IMR-90 (cell line): ENCODE measurements around the gene LPXN. TPM values are rescaled to one million over a fixed set of nuclear protein-coding genes. Genes with fewer than 3 reads are reported as not detected.
A peak's percentile ranks its signal among the peaks of the same experiment; 100 is the strongest.

Experiments used
- ATAC-seq: fragments of 200-7000 bp; cut with Tn5 transposase; 2 replicates; pipeline ENCODE4 v1.9.1; 2020; ENCODE audit warnings: low read depth, mild to moderate bottlenecking, moderate library complexity
- BruUV-seq: library from RNA; stranded (reverse); fragments of 400-500 nt; replicated peaks from 2 replicates; lab custom pipeline; 2021; lab: Mats Ljungman, UMichigan
- CTCF ChIA-PET: fragments of 300-600 bp; formaldehyde crosslinking; extraction: SDS; loops from one replicate; lab custom pipeline; 2021; ENCODE audit warnings: antibody characterized with exemption; lab: Yijun Ruan, JAX
- POLR2A ChIA-PET: fragments of 300-600 bp; sonication (Branson Sonifier 250); formaldehyde crosslinking; loops from one replicate; lab custom pipeline; 2022; ENCODE audit warnings: antibody characterized with exemption; ENCODE audit not compliant: unreplicated experiment; lab: Charles Lee
- DNase-seq: peaks from one replicate; pipeline ENCODE4 v3.0.0; 2013
- H2AFZ ChIP-seq: replicated peaks from 2 replicates; pipeline ENCODE3; 2013; ENCODE audit warnings: low read length, mild to moderate bottlenecking; ENCODE audit not compliant: poor library complexity
- H2AK5ac ChIP-seq: 2 replicates; pipeline ENCODE4 v1.6.1; 2013; ENCODE audit warnings: low read depth, low read length, inconsistent platforms
- H2AK9ac ChIP-seq: replicated peaks from 2 replicates; pipeline ENCODE3; 2013; ENCODE audit warnings: mild to moderate bottlenecking, low read depth, low read length, moderate library complexity; ENCODE audit not compliant: poor library complexity
- H2BK120ac ChIP-seq: 2 replicates; pipeline ENCODE4 v1.6.1; 2013; ENCODE audit warnings: low read depth, low read length, inconsistent platforms
- H2BK15ac ChIP-seq: 3 replicates; pipeline ENCODE4 v1.6.1; 2013; ENCODE audit warnings: low read depth, low read length, inconsistent platforms
- H2BK20ac ChIP-seq: 2 replicates; pipeline ENCODE4 v1.6.1; 2013; ENCODE audit warnings: low read depth, mild to moderate bottlenecking, inconsistent platforms, low read length, moderate library complexity
- H2BK5ac ChIP-seq: 2 replicates; pipeline ENCODE4 v1.6.1; 2013; ENCODE audit warnings: mild to moderate bottlenecking, low read depth, low read length, inconsistent platforms; ENCODE audit not compliant: poor library complexity, severe bottlenecking
- H3K14ac ChIP-seq: replicated peaks from 2 replicates; pipeline ENCODE4 v1.6.1; 2013; ENCODE audit warnings: low read depth, low read length, inconsistent platforms
- H3K18ac ChIP-seq: 2 replicates; pipeline ENCODE4 v1.6.1; 2013; ENCODE audit warnings: low read depth, low read length, control low read depth
- H3K23ac ChIP-seq: 2 replicates; pipeline ENCODE4 v1.6.1; 2013; ENCODE audit warnings: low read depth, low read length, inconsistent platforms
- H3K27ac ChIP-seq: 2 replicates; pipeline ENCODE4 v1.5.1; 2013; ENCODE audit warnings: mild to moderate bottlenecking, control low read depth, low read length; ENCODE audit not compliant: insufficient read depth
- H3K27me3 ChIP-seq: 2 replicates; pipeline ENCODE4 v1.6.1; 2013; ENCODE audit warnings: low read length; ENCODE audit not compliant: control insufficient read depth, insufficient read depth
- H3K36me3 ChIP-seq: 2 replicates; pipeline ENCODE4 v1.6.1; 2013; ENCODE audit warnings: low read length, mixed read lengths; ENCODE audit not compliant: control insufficient read depth, insufficient read depth
- H3K4ac ChIP-seq: 2 replicates; pipeline ENCODE4 v1.6.1; 2013; ENCODE audit warnings: low read depth, low read length, inconsistent platforms
- H3K4me1 ChIP-seq: 2 replicates; pipeline ENCODE4 v1.6.1; 2013; ENCODE audit warnings: low read length, mixed read lengths; ENCODE audit not compliant: control insufficient read depth, insufficient read depth
- H3K4me2 ChIP-seq: 2 replicates; pipeline ENCODE4 v1.6.1; 2013; ENCODE audit warnings: low read depth, mild to moderate bottlenecking, control low read depth, low read length, moderate library complexity
- H3K4me3 ChIP-seq: 2 replicates; pipeline ENCODE4 v1.5.1; 2013; ENCODE audit warnings: low read depth, mild to moderate bottlenecking, control low read depth, low read length, moderate library complexity; ENCODE audit not compliant: insufficient read depth
- H3K56ac ChIP-seq: 2 replicates; pipeline ENCODE4 v1.6.1; 2013; ENCODE audit warnings: low read length, inconsistent platforms; ENCODE audit not compliant: insufficient read depth; ENCODE audit errors: extremely low read depth
- H3K79me1 ChIP-seq, 2 experiments: 2 replicates each; pipeline ENCODE4 v1.6.1; 2013; ENCODE audit warnings: low read length in 2 of 2, inconsistent platforms in 1 of 2, low read depth in 1 of 2
- H3K9ac ChIP-seq: 2 replicates; pipeline ENCODE4 v1.6.1; 2013; ENCODE audit warnings: low read depth, low read length, control low read depth
- H3K9me1 ChIP-seq: 2 replicates; pipeline ENCODE4 v1.6.1; 2013; ENCODE audit warnings: low read length, inconsistent platforms; ENCODE audit not compliant: insufficient read depth
- H3K9me3 ChIP-seq: 2 replicates; pipeline ENCODE4 v1.6.1; 2013; ENCODE audit warnings: low read length; ENCODE audit not compliant: control insufficient read depth, insufficient read depth
- H4K20me1 ChIP-seq: 2 replicates; pipeline ENCODE4 v1.6.1; 2013; ENCODE audit warnings: low read length, inconsistent platforms; ENCODE audit not compliant: insufficient read depth
- H4K5ac ChIP-seq: 2 replicates; pipeline ENCODE4 v1.6.1; 2013; ENCODE audit warnings: mild to moderate bottlenecking, low read depth, low read length, control low read depth
- H4K8ac ChIP-seq, 2 experiments: 2 replicates each; pipeline ENCODE4 v1.6.1; 2013; ENCODE audit warnings: low read depth in 2 of 2, low read length in 2 of 2, control low read depth in 1 of 2, inconsistent platforms in 1 of 2
- H4K91ac ChIP-seq: 2 replicates; pipeline ENCODE4 v1.6.1; 2013; ENCODE audit warnings: low read depth, low read length, inconsistent platforms; ENCODE audit not compliant: insufficient read depth
- CEBPB ChIP-seq: IDR thresholded peaks from 2 replicates; pipeline ENCODE4 v1.6.1; 2012; ENCODE audit warnings: low read depth, low read length, improper control_type of control experiment
- MAZ ChIP-seq: IDR thresholded peaks from 2 replicates; pipeline ENCODE4 v1.6.1; 2012; ENCODE audit warnings: low read depth, mild to moderate bottlenecking, low read length, improper control_type of control experiment, moderate library complexity, borderline replicate concordance
- WGBS, 2 experiments: methylation state at CpG; one replicate each; pipeline versions ENCODE4 v1.1.5 to v1.1.7; 2013; ENCODE audit warnings: missing lambda C conversion rate in 2 of 2; ENCODE audit not compliant: insufficient read length in 1 of 2; ENCODE audit errors: extremely low coverage in 2 of 2; 5-methylcytosine and 5-hydroxymethylcytosine counted together
- dilution Hi-C: fragments of 300-500 bp; cut with HindIII; formaldehyde crosslinking; loops from one replicate; pipeline ENCODE4 v1.14.3; 2018; ENCODE audit warnings: low sequenced_read_pairs; ENCODE audit not compliant: unreplicated experiment
- in situ Hi-C: fragments of 300-500 bp; cut with MboI; formaldehyde crosslinking; loops from 3 replicates; pipeline ENCODE4 v1.14.3; 2019; ENCODE audit warnings: low sequenced_read_pairs, inconsistent platforms, mixed read lengths
- intact Hi-C: fragments of 100-400 bp; cut with micrococcal nuclease; formaldehyde crosslinking; loops from 2 replicates; pipeline ENCODE4 v1.10.0; 2022
- polyA plus RNA-seq, 3 experiments: library from polyadenylated mRNA; depleted of rRNA; stranded (reverse); fragments of >200 nt; gene quantifications; 2 replicates each; pipeline ENCODE4 v1.2.3, GENCODE V29; 2012; ENCODE audit warnings: low replicate concordance in 1 of 3
- total RNA-seq: library from RNA; depleted of rRNA; stranded (reverse); fragments of >200 nt; gene quantifications from 2 replicates; pipeline ENCODE4 v1.2.3, GENCODE V29; 2012

Gene LPXN
- total and polyA plus RNA-seq, 2 of the 4 experiments (the other 2 are of a cell fraction) = 13.4 to 15.7 TPM

DNA sequence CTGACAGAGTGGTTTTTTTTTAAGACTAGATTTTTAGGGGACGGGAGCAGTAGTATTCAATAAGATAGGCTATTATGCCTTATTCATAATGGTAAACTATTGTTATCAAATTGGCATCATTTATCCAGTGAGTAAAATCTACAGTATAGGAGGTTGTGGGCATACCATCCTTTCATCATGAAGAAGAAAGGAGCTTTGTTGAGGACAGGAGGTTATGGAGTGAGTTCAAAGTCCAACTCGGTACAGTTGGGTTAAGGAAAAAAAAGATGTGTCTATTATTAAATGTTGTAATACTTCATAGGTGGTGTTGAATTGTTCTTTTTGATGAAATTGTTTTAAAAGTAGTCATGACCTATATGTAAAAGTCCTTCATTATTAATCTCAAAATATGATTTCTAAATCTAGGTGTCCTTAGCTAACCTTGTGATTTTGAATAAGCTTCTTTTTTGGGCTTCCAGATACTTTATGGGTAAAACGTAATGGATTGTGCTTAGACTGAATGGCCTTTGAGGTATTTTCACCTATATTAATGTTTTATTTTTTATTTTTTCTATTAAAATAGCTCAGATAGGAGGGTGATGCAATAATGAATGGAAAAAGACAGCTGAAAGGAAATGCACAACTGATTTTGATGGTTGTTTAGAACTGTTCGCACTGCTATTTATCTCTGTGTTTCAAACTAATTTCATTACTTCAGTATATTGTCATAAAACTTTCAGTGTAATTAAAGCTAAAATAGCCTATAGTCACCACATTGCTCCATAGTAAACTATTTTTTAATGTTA is 31.5 kb upstream of the LPXN start:
- no peak for DNase-seq
- peaks cover 18 to 42% of the 10 kb centered on the region in 2 experiments for H3K79me1 ChIP-seq
- H3K18ac ChIP-seq = no peak overlapping the region
- H2BK5ac ChIP-seq = no peak overlapping the region
- H2AFZ ChIP-seq = no peak overlapping the region
- in situ Hi-C loops (no loop called here), dilution Hi-C loops (no loop called here), intact Hi-C loops (no loop called here)
- no peak overlapping the region for H2BK20ac ChIP-seq
- no peak overlapping the region for H3K14ac ChIP-seq
- H3K4ac ChIP-seq = no peak overlapping the region
- TF ChIP-seq CEBPB (peak; percentile 66; the same call in 1 of the 2 replicates), MAZ (no peak)
- no CpG with 5 or more reads among the region's 4 CpGs for WGBS, 2 experiments
- ATAC-seq = no peak
- no peaks in the 10 kb centered on the region for H3K4me1 ChIP-seq
- CTCF ChIA-PET = interaction anchor here (0.6 kb wide), 3 partner anchors 15 to 39 kb away, joined by 3 to 5 read pairs (median 3); no protein-coding TSS in a partner anchor
- H3K27me3 ChIP-seq = no peaks in the 10 kb centered on the region
- H3K36me3 ChIP-seq = peaks cover 11% of the 10 kb centered on the region
- peaks cover 29% of the 10 kb centered on the region; the same call in 1 of the 2 replicates for H4K20me1 ChIP-seq
- no peak overlapping the region for H2BK15ac ChIP-seq
- H3K4me2 ChIP-seq = no peak overlapping the region
- H3K4me3 ChIP-seq = no peak overlapping the region
- no peak overlapping the region for H2AK5ac ChIP-seq
- no peak overlapping the region for H3K56ac ChIP-seq
- BruUV-seq = no TSS peak
- peaks cover 3% of the 10 kb centered on the region; the same call in 1 of the 2 replicates for H3K9me1 ChIP-seq
- no peak overlapping the region for H2BK120ac ChIP-seq
- H3K9me3 ChIP-seq = no peaks in the 10 kb centered on the region
- H4K8ac ChIP-seq = no peak overlapping the region
- no peak overlapping the region for H3K23ac ChIP-seq
- POLR2A ChIA-PET = no interaction called here
- no peak overlapping the region for H3K9ac ChIP-seq
- no peak overlapping the region for H4K5ac ChIP-seq
- no peak overlapping the region for H4K91ac ChIP-seq
- H2AK9ac ChIP-seq = no peak overlapping the region
- no peak overlapping the region for H3K27ac ChIP-seq
